GM12878 (cell line): Measurements from ENCODE around the gene ATP6V1G3. TPM values are rescaled to one million over a fixed set of nuclear protein-coding genes. Genes with fewer than 3 reads are reported as not detected.

Source experiments
- ATAC-seq: fragments of 200-7000 bp; cut with Tn5 transposase; 3 replicates; pipeline ENCODE4 v1.9.1; 2020; ENCODE audit warnings: mild to moderate bottlenecking, moderate library complexity
- BruUV-seq: library from RNA; stranded (reverse); fragments of 400-500 nt; replicated peaks from 2 replicates; lab custom pipeline; 2021; lab: Mats Ljungman, UMichigan
- CTCF ChIA-PET: fragments of 300-600 bp; sonication (Branson Sonifier 250); formaldehyde crosslinking; extraction: SDS; loops from one replicate; lab custom pipeline; 2021; ENCODE audit warnings: inconsistent platforms; lab: Yijun Ruan, JAX
- POLR2A ChIA-PET: fragments of 350-600 bp; formaldehyde crosslinking; extraction: SDS; loops from one replicate; lab custom pipeline; 2021; ENCODE audit warnings: inconsistent platforms; lab: Charles Lee
- RAD21 ChIA-PET: fragments of 300-600 bp; sonication (Branson Sonifier 250); formaldehyde crosslinking; loops from one replicate; lab custom pipeline; 2023; ENCODE audit warnings: antibody characterized with exemption; ENCODE audit not compliant: unreplicated experiment; lab: Charles Lee
- SMC1A ChIA-PET: fragments of 300-600 bp; sonication (Branson Sonifier 250); formaldehyde crosslinking; loops from one replicate; lab custom pipeline; 2023; ENCODE audit not compliant: unreplicated experiment, uncharacterized antibody; lab: Charles Lee
- DNase-seq: peaks from one replicate; pipeline ENCODE4 v3.0.0-alpha.2; 2011; ENCODE audit warnings: low read depth, low spot score
- FAIRE-seq: peaks from 3 replicates; lab custom pipeline; 2011; peaks lifted over from hg19 to GRCh38; lab: Jason Lieb, UNC
- H2AFZ ChIP-seq: 2 replicates; pipeline ENCODE4 v1.6.0; 2011; ENCODE audit warnings: low read depth, low read length, control low read depth; ENCODE audit not compliant: control insufficient read depth
- H3K27ac ChIP-seq: 2 replicates; pipeline ENCODE4 v1.5.1; 2011; ENCODE audit warnings: control low read depth; ENCODE audit not compliant: control insufficient read depth, insufficient read depth
- H3K27me3 ChIP-seq, 2 experiments: replicated peaks in 1 of 2; 2 replicates each; pipeline versions ENCODE4 v1.6.0 to v1.6.1; 2011; ENCODE audit warnings: low read length in 1 of 2; ENCODE audit not compliant: control insufficient read depth in 2 of 2, insufficient read depth in 2 of 2
- H3K36me3 ChIP-seq, 2 experiments: 2 replicates each; pipeline ENCODE4 v1.5.1; 2011; ENCODE audit warnings: low read length in 1 of 2; ENCODE audit not compliant: control insufficient read depth in 2 of 2, insufficient read depth in 2 of 2
- H3K4me1 ChIP-seq: 2 replicates; pipeline ENCODE4 v1.6.1; 2011; ENCODE audit warnings: mild to moderate bottlenecking, low read length, moderate library complexity, mixed read lengths; ENCODE audit not compliant: control insufficient read depth, insufficient read depth
- H3K4me2 ChIP-seq: 2 replicates; pipeline ENCODE4 v1.6.0; 2011; ENCODE audit warnings: control low read depth; ENCODE audit not compliant: control insufficient read depth, insufficient read depth
- H3K4me3 ChIP-seq: fragments of 200-600 bp; sonication (generic); 2 replicates; pipeline ENCODE4 v1.5.1; 2016
- H3K79me2 ChIP-seq: 2 replicates; pipeline ENCODE4 v1.6.0; 2011; ENCODE audit warnings: low read length; ENCODE audit not compliant: control insufficient read depth, insufficient read depth
- H3K9ac ChIP-seq: 2 replicates; pipeline ENCODE4 v1.8.0; 2011; ENCODE audit warnings: low read length, control low read depth, mixed read lengths; ENCODE audit not compliant: control insufficient read depth, insufficient read depth
- H3K9me3 ChIP-seq: replicated peaks from 3 replicates; pipeline ENCODE4 v1.5.1; 2011; ENCODE audit warnings: mild to moderate bottlenecking, low read length; ENCODE audit not compliant: control insufficient read depth, insufficient read depth
- H4K20me1 ChIP-seq: 2 replicates; pipeline ENCODE4 v1.6.0; 2011; ENCODE audit not compliant: control insufficient read depth, insufficient read depth
- BCL3 ChIP-seq: IDR thresholded peaks from 2 replicates; pipeline ENCODE4 v1.6.1; 2011; ENCODE audit warnings: borderline replicate concordance, low read depth, mild to moderate bottlenecking, moderate library complexity, low read length; ENCODE audit not compliant: insufficient read depth, poor library complexity, severe bottlenecking
- BCLAF1 ChIP-seq: fragments of 450-650 bp; IDR thresholded peaks from 2 replicates; pipeline ENCODE4 v1.6.1; 2017; ENCODE audit warnings: antibody characterized with exemption, mild to moderate bottlenecking, moderate library complexity
- CHD4 ChIP-seq: fragments of 200-600 bp; sonication (generic); IDR thresholded peaks from 2 replicates; pipeline ENCODE4 v1.6.1; 2016; ENCODE audit warnings: mild to moderate bottlenecking
- CTCF ChIP-seq, 3 experiments: IDR thresholded peaks in 2 of 3; conservative IDR thresholded peaks in 1 of 3; 2 replicates each; pipeline ENCODE4 v1.5.1; 2011; ENCODE audit warnings: low read depth in 3 of 3, low read length in 3 of 3, mild to moderate bottlenecking in 3 of 3, control low read depth in 2 of 3, moderate library complexity in 2 of 3, inconsistent platforms in 1 of 3, mixed read lengths in 1 of 3; ENCODE audit not compliant: control insufficient read depth in 2 of 3, insufficient read depth in 1 of 3; ENCODE audit errors: extremely low read depth in 1 of 3
- GATAD2B ChIP-seq: fragments of 450-650 bp; conservative IDR thresholded peaks from 2 replicates; pipeline ENCODE4 v1.6.1; 2017; ENCODE audit warnings: low read depth, mild to moderate bottlenecking, moderate library complexity
- KAT2A ChIP-seq: conservative IDR thresholded peaks from 2 replicates; pipeline ENCODE4 v1.6.1; 2011; ENCODE audit warnings: low read depth, low read length; ENCODE audit not compliant: control insufficient read depth
- LARP7 ChIP-seq: fragments of 450-650 bp; IDR thresholded peaks from 2 replicates; pipeline ENCODE4 v1.6.1; 2017; ENCODE audit warnings: mild to moderate bottlenecking
- MEF2B ChIP-seq: fragments of 450-650 bp; IDR thresholded peaks from 2 replicates; pipeline ENCODE4 v1.6.1; 2018; ENCODE audit warnings: mild to moderate bottlenecking, moderate library complexity; ENCODE audit not compliant: partially characterized antibody, poor library complexity, severe bottlenecking
- NFXL1 ChIP-seq: fragments of 450-650 bp; IDR thresholded peaks from 2 replicates; pipeline ENCODE4 v1.6.1; 2017; ENCODE audit warnings: antibody characterized with exemption, mild to moderate bottlenecking, borderline replicate concordance
- POU2F2 ChIP-seq: IDR thresholded peaks from 3 replicates; pipeline ENCODE4 v1.6.1; 2011; ENCODE audit warnings: low read depth, mild to moderate bottlenecking, low read length, borderline replicate concordance
- REST ChIP-seq: IDR thresholded peaks from 2 replicates; pipeline ENCODE4 v1.6.1; 2012; ENCODE audit warnings: mild to moderate bottlenecking, low read depth, low read length
- USF1 ChIP-seq: IDR thresholded peaks from 2 replicates; pipeline ENCODE4 v1.6.1; 2011; ENCODE audit warnings: borderline replicate concordance, low read depth, mild to moderate bottlenecking, moderate library complexity, mixed read lengths, low read length; ENCODE audit not compliant: insufficient read depth; ENCODE audit errors: extremely low read length
- WGBS: methylation state at CpG from one replicate; pipeline ENCODE4 v1.1.6; 2016; ENCODE audit warnings: low lambda C conversion rate; ENCODE audit not compliant: insufficient replicate concordance, insufficient coverage; ENCODE audit errors: missing lambda C conversion rate; 5-methylcytosine and 5-hydroxymethylcytosine counted together
- in situ Hi-C: fragments of 300-500 bp; cut with MboI; formaldehyde crosslinking; loops from 9 replicates; pipeline ENCODE4 v1.14.3; 2018; ENCODE audit warnings: mixed read lengths
- intact Hi-C: fragments of 100-400 bp; cut with micrococcal nuclease; formaldehyde crosslinking; loops from one replicate; pipeline ENCODE4 v1.14.2; 2022; ENCODE audit not compliant: unreplicated experiment
- polyA plus RNA-seq, 11 experiments: library from polyadenylated mRNA; depleted of rRNA in 4 of 11; unstranded in 6 of 11; stranded (reverse) in 5 of 11; fragments of >200 nt; fragmentation: Nextera tagmentation in 4 of 11; fragmentation: Illumina TruSeq in 1 of 11; extraction: Ambion mirVana in 4 of 11; extraction: Trizol in 1 of 11; gene quantifications; 1 replicate in 1 of 11; 2 replicates in 10 of 11; pipeline versions ENCODE4 v1.2.1 to v1.2.3, GENCODE V29; 2011 to 2016; ENCODE audit warnings: inconsistent platforms in 2 of 11, missing spikeins in 2 of 11, low read depth in 1 of 11
- total RNA-seq, 4 experiments: library from RNA; depleted of rRNA in 3 of 4; stranded (reverse); fragments of >200 nt in 3 of 4; fragmentation: Illumina TruSeq in 1 of 4; extraction: Trizol in 1 of 4; gene quantifications; 2 replicates each; pipeline versions ENCODE4 v1.2.1 to v1.2.3, GENCODE V29; 2013 to 2021

The ATP6V1G3 gene
- total and polyA plus RNA-seq, 10 of the 15 experiments (the other 5 are each of a cell fraction or from before 2014, with no cell fraction given): 0.22 TPM; not detected in 9

GRCh38 chr1:198542632-198543031 is 2.2 kb upstream of the ATP6V1G3 start:
- Histone ChIP-seq H3K9me3 (no peaks in the 10 kb centered on the region; the same call in 2 of the 3 replicates), H3K36me3 (no peaks in the 10 kb centered on the region), H3K27me3 (no peaks in the 10 kb centered on the region), H2AFZ (no peak overlapping the region), H3K79me2 (no peaks in the 10 kb centered on the region), H3K27ac (no peak overlapping the region), H3K4me3 (no peak overlapping the region), H4K20me1 (no peaks in the 10 kb centered on the region), H3K9ac (no peak overlapping the region), H3K4me1 (peaks cover 9% of the 10 kb centered on the region), H3K4me2 (no peak overlapping the region)
- DNase-seq (no peak), FAIRE-seq (no peak), ATAC-seq (no peak)
- BruUV-seq: no TSS peak
- SMC1A ChIA-PET: interaction anchor here (0.5 to 2.9 kb wide), 9 partner anchors 12 to 162 kb away, joined by 3 to 23 read pairs (median 4); no protein-coding TSS in a partner anchor
- CTCF ChIA-PET: no interaction called here
- RAD21 ChIA-PET: interaction anchor here (1.0 to 2.8 kb wide), 5 partner anchors 20 to 140 kb away, joined by 3 to 8 read pairs (median 5); no protein-coding TSS in a partner anchor
- in situ Hi-C loops (no loop called here), intact Hi-C loops (no loop called here)
- 96% methylated on average over 1 of the region's 1 CpG for WGBS
- POLR2A ChIA-PET: no interaction called here
- TF ChIP-seq KAT2A (no peak), LARP7 (no peak), GATAD2B (no peak), CTCF (IDR thresholded peaks at IDR 0.05 in 2 of 3, conservative IDR thresholded peaks at IDR 0.05 in 1 of 3; ENCODE audit: control insufficient read depth in 2 of 3, extremely low read depth in 1 of 3, insufficient read depth in 1 of 3, low read depth in 3 of 3, low read length in 3 of 3) (no peak), POU2F2 (no peak), BCLAF1 (no peak), CHD4 (no peak), REST (no peak), USF1 (no peak), NFXL1 (no peak), MEF2B (no peak), BCL3 (no peak)
